ENCODE measurements around the gene HES7. TPM values are rescaled to one million over a fixed set of nuclear protein-coding genes. Genes with fewer than 3 reads are reported as not detected.

The HES7 gene
- total RNA-seq, 2 experiments from 2014 or later = 0.52 to 0.53 TPM

DNA sequence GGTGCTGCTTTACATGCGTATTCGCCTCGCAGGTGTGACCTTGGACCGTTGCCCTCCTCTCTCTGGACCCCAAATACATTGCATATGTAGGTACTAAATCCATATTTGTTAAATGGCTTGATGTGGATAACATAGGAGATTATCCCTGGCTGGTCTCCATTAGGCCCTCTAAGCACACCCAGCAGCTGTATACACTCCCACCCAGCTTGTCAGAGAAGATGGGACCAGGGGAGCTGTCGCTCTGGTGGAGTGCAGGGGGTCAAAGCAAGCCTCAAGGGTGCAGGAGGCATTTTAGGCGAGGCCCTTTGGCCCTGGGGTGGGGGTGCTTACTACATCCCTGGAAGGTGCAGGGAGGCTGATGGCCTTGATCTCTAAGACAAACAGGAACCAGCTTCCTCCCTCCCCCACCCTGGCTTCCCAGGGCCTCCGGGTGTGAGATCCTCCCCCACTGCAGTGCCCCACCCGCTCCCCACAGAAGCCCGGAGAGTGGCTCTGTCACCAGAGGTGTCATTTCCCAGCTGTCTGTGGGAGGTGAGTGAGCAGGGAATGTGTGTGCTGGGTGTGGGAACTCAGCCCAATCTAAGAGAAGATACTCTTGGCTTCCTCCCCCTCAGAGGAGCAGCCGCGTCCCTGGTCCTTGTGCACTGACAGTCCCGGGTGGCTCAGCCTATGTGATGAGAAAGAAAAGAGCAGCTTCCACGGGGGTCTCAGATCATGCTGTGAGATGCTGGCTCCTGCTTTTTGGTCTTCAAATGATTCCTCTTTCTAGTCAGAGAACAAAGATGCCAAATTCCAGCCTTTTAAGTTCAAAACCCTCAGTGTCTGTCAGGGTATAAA, 40.3 kb upstream of the HES7 start:
- peak; percentile 63 for ATAC-seq (ENCODE audit: poor library complexity)
- Mint-ChIP-seq H3K9me3 (no peaks in the 10 kb centered on the region), H3K36me3 (ENCODE audit: low read depth) (peaks cover 34% of the 10 kb centered on the region), H3K4me3 (peak overlapping the region; percentile 91), H3K27ac (no peak overlapping the region), H3K4me1 (ENCODE audit: low read depth) (peaks cover 57% of the 10 kb centered on the region), H3K27me3 (no peaks in the 10 kb centered on the region)
- Histone ChIP-seq H3K4me3 (ENCODE audit: low read length) (peak overlapping the region; percentile 65), H3K4me1 (ENCODE audit: insufficient read depth, low read length) (peaks cover 61% of the 10 kb centered on the region), H3K27me3 (ENCODE audit: control insufficient read depth in 1 of 2, insufficient read depth in 2 of 2, low read length in 2 of 2) (no peaks in the 10 kb centered on the region), H3K27ac (ENCODE audit: low read depth in 1 of 2, low read length in 2 of 2) (peak overlapping the region; percentile 94), H3K9me3 (ENCODE audit: control insufficient read depth in 1 of 2, insufficient read depth in 1 of 2, low read length in 2 of 2) (no peaks in the 10 kb centered on the region), H3K36me3 (ENCODE audit: insufficient read depth, low read length) (peaks cover 25% of the 10 kb centered on the region)
- DNase-seq = peak in 13 of 14 experiments; percentile 51 to 97 (median 73)
- ChIA-PET CTCF (interaction anchor here (0.9 to 1.4 kb wide), 2 partner anchors 13 to 26 kb away, joined by 4 to 5 read pairs; no protein-coding TSS in a partner anchor), POLR2A (interaction anchor here (0.8 to 16.4 kb wide), 15 partner anchors 10 to 329 kb away, joined by 3 to 419 read pairs (median 16); partner anchors contain the start of genes AURKB, BORCS6, CTC1 and NAA38)
- intact Hi-C loops (cut with DNase I, micrococcal nuclease) = loop anchor here (1.0 to 5.0 kb wide), 3 partner anchors 9 to 42 kb away; partner anchors contain the start of gene HES7 (in 1 of the 2)
- TF ChIP-seq, protein P1, sequence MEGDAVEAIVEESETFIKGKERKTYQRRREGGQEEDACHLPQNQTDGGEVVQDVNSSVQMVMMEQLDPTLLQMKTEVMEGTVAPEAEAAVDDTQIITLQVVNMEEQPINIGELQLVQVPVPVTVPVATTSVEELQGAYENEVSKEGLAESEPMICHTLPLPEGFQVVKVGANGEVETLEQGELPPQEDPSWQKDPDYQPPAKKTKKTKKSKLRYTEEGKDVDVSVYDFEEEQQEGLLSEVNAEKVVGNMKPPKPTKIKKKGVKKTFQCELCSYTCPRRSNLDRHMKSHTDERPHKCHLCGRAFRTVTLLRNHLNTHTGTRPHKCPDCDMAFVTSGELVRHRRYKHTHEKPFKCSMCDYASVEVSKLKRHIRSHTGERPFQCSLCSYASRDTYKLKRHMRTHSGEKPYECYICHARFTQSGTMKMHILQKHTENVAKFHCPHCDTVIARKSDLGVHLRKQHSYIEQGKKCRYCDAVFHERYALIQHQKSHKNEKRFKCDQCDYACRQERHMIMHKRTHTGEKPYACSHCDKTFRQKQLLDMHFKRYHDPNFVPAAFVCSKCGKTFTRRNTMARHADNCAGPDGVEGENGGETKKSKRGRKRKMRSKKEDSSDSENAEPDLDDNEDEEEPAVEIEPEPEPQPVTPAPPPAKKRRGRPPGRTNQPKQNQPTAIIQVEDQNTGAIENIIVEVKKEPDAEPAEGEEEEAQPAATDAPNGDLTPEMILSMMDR (IDR thresholded peaks at IDR 0.05) = no peak

DNA sequence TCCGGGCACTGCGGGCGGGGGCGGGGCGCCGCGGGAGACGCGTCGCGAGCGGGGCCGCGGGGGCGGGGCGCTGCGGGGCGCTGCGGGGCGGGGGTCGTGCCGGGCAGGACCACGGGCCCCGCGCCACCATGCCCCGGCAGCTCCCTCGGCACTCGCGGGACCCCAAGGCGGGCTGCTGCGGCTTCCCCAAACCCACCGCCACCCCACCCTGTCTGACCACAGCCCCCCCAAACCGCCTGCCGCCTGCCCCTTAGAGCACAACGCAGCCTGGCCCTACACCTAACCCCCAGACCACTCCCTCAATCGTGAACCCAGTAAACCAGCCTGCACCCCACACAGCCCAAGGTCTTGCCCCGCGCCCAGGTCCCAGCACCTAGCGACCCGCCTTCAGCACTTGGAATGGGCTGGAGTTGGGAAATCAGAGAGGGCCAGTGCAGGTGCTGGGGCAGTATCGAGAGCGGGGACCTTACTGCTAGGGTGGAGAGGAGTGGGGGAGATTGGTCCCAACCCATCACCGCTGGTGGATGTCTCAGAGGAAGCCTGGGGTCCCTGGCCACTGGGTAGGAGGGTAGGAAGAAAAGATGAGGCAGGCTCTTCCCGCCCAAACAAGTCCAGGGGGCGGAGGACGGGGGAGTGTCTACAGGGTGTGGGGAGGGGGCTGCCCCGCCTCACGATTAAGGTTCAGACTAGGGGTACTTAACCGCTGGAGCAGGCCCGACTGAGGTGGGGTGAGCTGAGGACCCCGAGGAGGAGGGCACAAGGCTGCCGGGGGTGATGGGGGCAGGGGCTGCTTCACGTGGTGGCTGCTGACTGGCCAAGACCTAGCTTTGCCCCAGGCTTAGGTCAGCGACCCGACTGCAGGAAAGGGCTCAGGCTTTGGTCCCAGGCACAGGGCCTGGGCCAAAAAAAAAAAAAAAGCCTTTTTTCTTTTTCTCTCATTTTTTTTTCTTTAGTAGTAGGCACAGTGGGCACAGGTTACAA, 39.4 kb upstream of the HES7 start:
- TF ChIP-seq, protein P1 (IDR thresholded peaks at IDR 0.05) = no peak
- Histone ChIP-seq H3K4me3 (ENCODE audit: low read length) (peak overlapping the region; percentile 65), H3K27ac (ENCODE audit: low read depth in 1 of 2, low read length in 2 of 2) (peak overlapping the region; percentile 94), H3K27me3 (ENCODE audit: control insufficient read depth in 1 of 2, insufficient read depth in 2 of 2, low read length in 2 of 2) (no peaks in the 10 kb centered on the region), H3K36me3 (ENCODE audit: insufficient read depth, low read length) (peaks cover 31% of the 10 kb centered on the region), H3K4me1 (ENCODE audit: insufficient read depth, low read length) (peaks cover 69% of the 10 kb centered on the region), H3K9me3 (ENCODE audit: control insufficient read depth in 1 of 2, insufficient read depth in 1 of 2, low read length in 2 of 2) (no peaks in the 10 kb centered on the region)
- ChIA-PET CTCF (interaction anchor here (0.9 to 1.4 kb wide), 2 partner anchors 12 to 26 kb away, joined by 4 to 5 read pairs; no protein-coding TSS in a partner anchor), POLR2A (interaction anchor here (0.8 to 16.4 kb wide), 16 partner anchors 9 to 306 kb away, joined by 3 to 419 read pairs (median 16); partner anchors contain the start of genes AURKB, BORCS6, CTC1 and NAA38)
- H3K36me3 Mint-ChIP-seq (ENCODE audit: low read depth) = peaks cover 43% of the 10 kb centered on the region
- no peak overlapping the region for H3K27ac Mint-ChIP-seq
- intact Hi-C loops (cut with DNase I, micrococcal nuclease) = loop anchor here in 1 of 2 experiments (5.0 kb wide), 1 partner anchor 41 kb away; the partner anchor contains the start of gene HES7
- peak; percentile 8 for ATAC-seq (ENCODE audit: poor library complexity)
- peak overlapping the region; percentile 91 for H3K4me3 Mint-ChIP-seq
- DNase-seq = peak in 4 of 14 experiments; percentile 14 to 55 (median 34)
- H3K9me3 Mint-ChIP-seq = no peaks in the 10 kb centered on the region
- H3K4me1 Mint-ChIP-seq (ENCODE audit: low read depth) = peaks cover 66% of the 10 kb centered on the region
- H3K27me3 Mint-ChIP-seq = no peaks in the 10 kb centered on the region

All from CD4-positive, alpha-beta T cell (primary cell).